GM21619 (cell line): ENCODE results near the gene SPACDR.
"Not testable (repeated sequence)": the region's sequence is repeated elsewhere in the genome, so short reads cannot be mapped to it uniquely, and the experiment has no call there.

Experiments used
- ATAC-seq: cut with Tn5 transposase; IDR thresholded peaks from one replicate; pipeline ENCODE4 v1.9.1; 2021; ENCODE audit not compliant: unreplicated experiment

SPACDR gene

DNA sequence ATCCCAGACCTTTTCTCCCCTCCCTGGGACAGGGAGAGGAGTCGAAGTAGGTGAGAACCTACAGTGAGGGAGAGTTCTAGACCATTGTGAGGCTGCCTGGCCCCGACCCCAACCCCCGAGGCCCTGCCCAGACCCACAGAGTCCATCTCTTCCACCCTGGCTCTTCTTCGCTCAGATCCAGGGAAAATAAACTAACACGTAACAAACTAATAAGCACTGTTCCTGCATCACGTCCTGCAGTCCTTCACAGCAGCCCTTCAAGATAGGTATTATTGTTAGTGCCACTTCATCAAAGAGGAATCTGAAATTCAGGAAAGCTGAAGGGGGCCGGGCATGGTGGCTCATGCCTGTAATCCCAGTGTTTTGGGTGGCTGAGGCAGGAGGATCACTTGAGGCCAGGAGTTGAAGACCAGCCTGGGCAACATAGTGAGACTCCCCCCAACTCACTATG is at the start of gene SPACDR:
TSS of gene SPACDR (minus strand) at position 51 of the 451 bp plus-strand sequence. CDS start 235 bp downstream, outside the sequence.
- ATAC-seq = no peak

GRCh38 chr7:100513212-100513810 is 49.3 kb upstream of the SPACDR start:
- no peak for ATAC-seq

DNA sequence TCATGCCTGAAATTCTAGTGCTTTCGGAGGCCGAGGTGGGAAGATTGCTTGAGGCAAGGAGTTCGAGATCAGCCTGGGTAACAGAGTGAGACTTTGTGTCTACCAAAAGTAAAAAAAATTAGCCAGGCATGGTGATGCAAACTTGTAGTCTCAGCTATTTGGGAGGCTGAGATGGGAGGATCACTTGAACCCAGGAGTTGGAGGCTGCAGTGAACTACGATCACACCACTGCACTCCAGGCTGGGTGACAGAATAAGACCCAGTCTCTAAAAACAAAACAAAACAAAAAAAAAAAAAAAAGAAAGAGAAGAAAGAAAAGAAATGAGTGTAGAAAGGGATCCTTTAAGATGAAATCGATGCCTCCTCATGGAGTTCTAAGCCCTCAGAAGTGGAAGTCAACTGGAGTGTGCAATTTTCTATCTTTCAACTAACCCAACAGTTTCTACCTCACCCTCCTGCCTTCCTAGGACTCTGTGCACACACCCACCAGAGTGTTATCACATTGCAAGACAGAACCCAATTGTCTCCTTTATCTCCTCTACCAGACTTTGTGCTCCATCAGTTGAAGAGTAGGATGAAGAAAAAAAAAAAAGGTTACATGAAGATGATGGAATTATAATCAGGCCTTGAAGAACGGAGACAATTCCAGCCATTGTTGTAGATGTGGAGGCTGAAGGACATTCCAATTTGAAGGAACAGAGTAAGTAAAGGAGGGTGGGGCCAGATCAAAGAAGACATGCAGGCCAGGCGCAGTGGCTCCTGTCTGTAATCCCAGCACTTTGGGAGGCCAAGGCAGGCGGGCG is 46.6 kb upstream of the SPACDR start:
- no peak for ATAC-seq

DNA sequence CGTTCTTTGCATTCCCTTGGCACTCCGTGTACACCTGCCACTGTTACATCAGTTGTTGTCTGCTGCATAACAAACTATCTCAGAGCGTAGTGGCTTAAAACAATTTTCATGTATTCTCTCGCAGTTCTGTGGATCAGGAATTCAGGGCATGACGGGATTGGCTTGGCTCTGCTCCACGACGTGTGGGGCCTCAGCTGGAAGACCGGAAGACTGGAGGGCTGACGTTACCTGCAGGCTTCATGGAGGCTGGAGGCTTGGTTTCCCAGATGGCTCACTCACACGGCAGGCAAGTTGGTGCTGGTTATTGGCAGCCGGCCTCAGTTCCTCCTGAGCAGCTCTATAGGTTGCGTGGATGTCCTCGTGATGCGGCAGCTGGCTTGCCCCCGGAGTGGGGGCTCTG is 45.2 kb upstream of the SPACDR start:
- no peak for ATAC-seq

- no peak for ATAC-seq
Measured at GRCh38 chr7:100506356-100506923, 42.4 kb upstream of the SPACDR start.

DNA sequence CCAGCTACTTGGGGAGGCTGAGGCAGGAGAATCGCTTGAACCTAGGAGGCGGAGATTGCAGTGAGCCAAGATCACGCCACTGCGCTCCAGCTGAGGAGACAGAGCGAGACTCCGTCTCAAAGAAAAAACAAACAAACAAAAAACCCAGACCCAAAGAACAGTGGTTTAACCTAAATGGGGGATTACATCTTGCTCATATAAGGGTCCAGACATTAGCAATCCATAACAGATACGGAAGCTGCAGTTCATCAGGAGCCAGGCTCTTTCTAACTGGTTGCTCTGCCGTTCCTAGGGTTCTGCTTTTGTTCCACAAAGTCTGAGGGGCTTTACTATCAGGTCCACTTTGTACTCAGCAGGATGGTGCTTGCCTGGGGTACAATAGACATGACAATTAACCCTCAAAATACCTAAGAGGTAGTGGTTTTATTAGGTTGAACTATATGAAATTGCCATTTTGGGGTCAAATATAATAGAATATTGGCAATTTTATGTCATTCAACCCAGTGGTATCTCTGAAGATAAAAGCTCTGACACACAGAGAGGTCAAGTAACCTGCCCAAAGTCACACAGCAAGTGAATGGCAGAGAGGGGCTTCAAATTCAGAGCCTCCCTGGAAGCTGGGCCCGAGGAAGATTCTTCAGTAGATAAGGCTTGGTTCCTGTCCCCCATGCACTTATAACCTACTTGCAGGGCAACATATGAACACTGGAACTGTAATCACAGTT is 41.0 kb upstream of the SPACDR start:
- no peak for ATAC-seq

DNA sequence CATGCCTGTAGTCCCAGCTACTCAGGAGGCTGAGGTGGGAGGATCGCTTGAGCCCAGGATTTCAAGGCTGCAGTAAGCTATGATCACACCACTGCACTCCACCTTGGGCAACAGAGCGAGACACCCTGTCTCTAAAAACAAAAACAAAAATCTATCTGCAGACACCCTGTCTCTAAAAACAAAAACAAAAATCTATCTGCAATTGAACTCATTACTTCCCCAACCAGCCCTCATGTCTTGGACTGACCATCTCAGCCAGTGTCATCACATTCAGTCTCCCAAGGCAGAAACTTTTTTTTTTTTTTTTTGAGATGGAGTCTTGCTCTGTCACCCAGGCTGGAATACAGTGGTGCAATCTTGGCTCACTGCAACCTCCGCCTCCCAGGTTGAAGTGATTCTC is 40.0 kb upstream of the SPACDR start:
- not testable (repeated sequence) for ATAC-seq

DNA sequence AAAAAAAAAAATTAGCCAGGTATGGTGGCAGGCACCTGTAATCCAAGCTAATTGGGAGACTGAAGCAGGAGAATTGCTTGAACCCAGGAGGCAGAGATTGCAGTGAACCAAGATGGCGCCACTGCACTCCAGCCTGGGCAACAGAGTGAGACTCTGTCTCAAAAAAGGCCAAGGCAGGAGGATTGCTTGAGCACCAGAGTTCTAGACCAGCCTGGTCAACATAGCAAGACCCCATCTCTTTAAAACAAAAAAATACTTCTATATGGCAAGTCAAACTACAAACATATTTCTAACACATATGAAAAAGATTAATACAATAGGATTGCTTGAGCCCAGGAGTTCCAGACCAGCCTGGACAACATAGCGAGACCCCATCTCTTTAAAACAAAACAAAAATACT is 36.7 kb upstream of the SPACDR start:
- ATAC-seq = not testable (repeated sequence)

- ATAC-seq = no peak
Measured at GRCh38 chr7:100496509-100496908, 32.4 kb upstream of the SPACDR start.

- ATAC-seq = no peak
Measured at GRCh38 chr7:100493476-100494264, 29.6 kb upstream of the SPACDR start.

- no peak for ATAC-seq
Measured at GRCh38 chr7:100492738-100493475, 28.8 kb upstream of the SPACDR start.

DNA sequence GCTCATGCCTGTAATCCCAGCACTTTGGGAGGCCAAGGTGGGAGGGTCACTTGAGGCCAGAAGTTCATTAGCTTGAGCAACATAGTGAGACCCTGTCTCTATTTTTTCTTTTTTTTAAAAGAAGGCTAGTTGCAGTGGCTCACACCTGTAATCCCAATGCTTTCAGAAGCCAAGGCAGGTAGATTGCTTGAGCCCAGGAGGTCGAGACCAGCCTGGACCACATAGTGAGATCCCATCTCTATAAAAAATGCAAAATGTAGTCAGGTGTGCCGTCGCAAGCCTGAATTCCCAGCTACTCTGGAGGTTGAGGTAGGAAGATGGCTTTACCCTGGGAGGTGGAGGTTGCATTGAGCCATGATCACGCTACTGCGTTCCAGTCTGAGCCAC is 27.1 kb upstream of the SPACDR start:
- no peak for ATAC-seq

DNA sequence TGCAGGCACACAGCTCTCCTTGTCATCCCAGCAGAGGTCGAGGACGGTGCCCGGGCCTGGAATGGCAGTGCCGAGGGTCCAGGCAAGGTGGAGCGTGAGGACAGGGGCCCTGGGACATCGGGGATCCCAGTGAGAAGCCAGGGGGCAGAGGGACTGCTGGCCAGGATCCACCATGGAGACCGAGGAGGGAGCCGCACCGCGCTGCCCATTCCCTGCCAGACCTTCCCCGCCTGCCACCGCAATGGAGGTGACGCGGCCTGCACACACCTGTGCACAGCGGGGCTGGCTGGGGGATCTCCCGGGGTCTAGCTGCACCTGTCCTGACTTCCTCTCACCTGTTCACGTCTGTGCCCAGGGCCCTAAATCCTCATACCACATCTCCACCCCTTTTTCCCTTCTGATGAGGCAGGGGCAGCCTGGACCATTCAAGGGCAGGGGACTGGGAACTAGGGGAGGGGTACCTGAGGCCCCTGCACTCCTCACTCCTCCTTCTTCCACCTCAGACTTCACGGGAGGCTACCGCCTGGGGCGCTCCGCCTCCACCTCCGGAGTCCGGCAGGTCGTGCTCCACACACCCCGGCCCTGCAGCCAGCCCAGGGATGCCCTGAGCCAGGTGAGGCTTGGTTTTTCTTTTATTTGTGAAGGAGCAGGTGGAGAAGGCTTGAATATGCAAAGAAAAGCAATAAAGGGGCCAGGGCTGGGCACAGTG is 26.6 kb upstream of the SPACDR start:
- no peak for ATAC-seq

DNA sequence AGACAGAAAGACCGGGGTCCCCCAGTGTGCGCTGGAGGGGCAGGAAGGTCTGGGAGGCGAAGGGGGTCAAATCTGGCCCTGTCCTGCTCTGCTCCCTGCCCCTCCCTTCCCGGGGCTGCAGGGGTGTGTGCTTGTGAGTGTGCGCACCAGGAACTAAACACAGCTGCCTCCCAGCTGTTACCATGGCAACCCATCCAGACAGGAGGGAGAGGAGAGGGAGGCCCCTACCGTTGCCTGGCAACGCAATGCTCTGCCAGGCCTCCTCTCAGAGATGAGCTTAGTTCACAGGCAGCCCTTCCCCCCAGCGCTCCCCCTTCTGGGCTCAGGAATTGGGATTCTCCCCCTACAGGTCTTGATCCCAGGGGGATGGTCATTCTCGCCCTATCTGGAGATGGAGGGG is 25.8 kb upstream of the SPACDR start:
- no peak for ATAC-seq

GRCh38 chr7:100489121-100489520 is 25.1 kb upstream of the SPACDR start:
- ATAC-seq = no peak

DNA sequence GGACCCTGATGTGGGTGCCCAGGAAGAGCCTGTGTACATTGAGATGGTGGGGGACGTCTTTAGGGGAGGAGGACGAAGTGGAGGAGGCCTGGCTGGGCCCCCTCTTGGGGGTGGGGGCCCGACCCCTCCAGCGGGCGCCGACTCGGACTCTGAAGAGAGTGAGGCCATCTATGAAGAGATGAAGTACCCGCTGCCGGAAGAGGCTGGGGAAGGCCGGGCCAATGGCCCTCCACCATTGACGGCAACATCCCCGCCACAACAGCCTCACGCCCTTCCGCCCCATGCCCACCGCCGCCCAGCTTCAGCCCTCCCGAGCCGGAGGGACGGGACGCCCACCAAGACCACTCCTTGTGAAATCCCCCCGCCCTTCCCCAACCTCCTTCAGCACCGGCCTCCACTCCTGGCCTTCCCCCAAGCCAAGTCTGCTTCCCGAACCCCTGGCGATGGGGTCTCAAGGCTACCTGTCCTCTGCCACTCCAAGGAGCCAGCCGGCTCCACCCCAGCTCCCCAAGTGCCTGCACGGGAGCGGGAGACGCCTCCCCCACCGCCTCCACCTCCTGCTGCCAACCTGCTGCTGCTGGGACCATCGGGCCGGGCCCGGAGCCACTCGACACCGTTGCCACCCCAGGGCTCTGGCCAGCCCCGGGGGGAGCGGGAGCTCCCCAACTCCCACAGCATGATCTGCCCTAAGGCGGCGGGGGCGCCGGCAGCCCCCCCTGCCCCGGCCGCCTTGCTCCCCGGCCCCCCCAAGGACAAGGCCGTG is 24.5 kb upstream of the SPACDR start:
- ATAC-seq = no peak

DNA sequence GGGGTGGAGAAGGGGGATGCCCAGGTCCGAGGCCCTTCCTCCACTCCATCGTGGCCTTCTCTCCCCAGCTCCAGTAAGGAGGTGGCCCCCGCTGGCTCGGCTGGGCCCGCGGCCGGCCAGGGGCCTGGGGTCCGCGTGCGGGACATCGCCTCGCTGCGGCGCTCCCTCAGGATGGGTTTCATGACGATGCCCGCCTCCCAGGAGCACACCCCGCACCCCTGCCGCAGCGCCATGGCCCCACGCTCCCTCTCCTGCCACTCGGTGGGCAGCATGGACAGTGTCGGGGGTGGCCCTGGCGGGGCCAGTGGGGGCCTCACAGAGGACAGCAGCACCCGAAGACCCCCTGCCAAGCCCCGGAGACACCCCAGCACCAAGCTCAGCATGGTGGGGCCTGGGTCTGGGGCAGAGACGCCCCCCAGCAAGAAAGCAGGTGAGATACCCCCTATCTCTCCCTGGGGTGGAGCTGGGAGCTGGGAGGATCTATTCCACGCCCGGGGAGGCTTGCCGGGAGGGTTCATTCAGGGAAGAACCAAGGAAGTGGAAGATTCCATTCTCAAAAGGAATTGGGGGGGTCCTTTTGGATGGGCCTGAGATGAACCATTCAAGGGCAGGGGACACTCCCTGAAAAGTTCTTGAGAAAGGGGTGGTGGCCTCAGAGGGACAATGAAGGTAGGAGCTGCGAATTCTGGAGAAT is 22.8 kb upstream of the SPACDR start:
- no peak for ATAC-seq

GRCh38 chr7:100486111-100486636 is 22.1 kb upstream of the SPACDR start:
- no peak for ATAC-seq
